H1 (cell line): ENCODE results near the gene MSI2.

ENCODE experiments used
- EP300 ChIP-seq, 2 experiments: IDR thresholded peaks; 1 replicate in 1 of 2; 2 replicates in 1 of 2; pipeline ENCODE4 v1.6.1; 2011 to 2012; ENCODE audit warnings: low read depth in 2 of 2, low read length in 2 of 2, mild to moderate bottlenecking in 2 of 2, borderline replicate concordance in 1 of 2, inconsistent platforms in 1 of 2, moderate library complexity in 1 of 2
- JUN ChIP-seq: IDR thresholded peaks from 2 replicates; pipeline ENCODE4 v1.6.1; 2011; ENCODE audit warnings: low read depth, mild to moderate bottlenecking, improper control_type of control experiment, low read length
- MAFK ChIP-seq: IDR thresholded peaks from 2 replicates; pipeline ENCODE4 v1.6.1; 2012; ENCODE audit warnings: low read depth, mild to moderate bottlenecking, improper control_type of control experiment, low read length
- NANOG ChIP-seq: IDR thresholded peaks from 2 replicates; pipeline ENCODE4 v1.6.1; 2011; ENCODE audit warnings: low read length, low read depth, mild to moderate bottlenecking, inconsistent platforms; ENCODE audit not compliant: insufficient read depth, poor library complexity, severe bottlenecking
- POLR2A ChIP-seq, 2 experiments: IDR thresholded peaks; 1 replicate in 1 of 2; 2 replicates in 1 of 2; pipeline ENCODE4 v1.6.1; 2011; ENCODE audit warnings: low read depth in 2 of 2, low read length in 2 of 2, mild to moderate bottlenecking in 2 of 2; ENCODE audit errors: control extremely low read depth in 1 of 2
- ZNF274 ChIP-seq: IDR thresholded peaks from 2 replicates; pipeline ENCODE4 v1.7.0; 2012; ENCODE audit warnings: low read length, borderline replicate concordance; ENCODE audit errors: extremely low read depth
- TF ChIP-seq, protein P1 (sequence below), 3 experiments: IDR thresholded peaks; 1 replicate in 2 of 3; 2 replicates in 1 of 3; pipeline versions ENCODE4 v1.5.1 to v1.6.1; 2011; ENCODE audit warnings: low read length in 3 of 3, mild to moderate bottlenecking in 3 of 3, inconsistent platforms in 2 of 3, low read depth in 1 of 3, moderate library complexity in 1 of 3; ENCODE audit not compliant: insufficient read depth in 1 of 3; ENCODE audit errors: control extremely low read depth in 1 of 3

DNA sequence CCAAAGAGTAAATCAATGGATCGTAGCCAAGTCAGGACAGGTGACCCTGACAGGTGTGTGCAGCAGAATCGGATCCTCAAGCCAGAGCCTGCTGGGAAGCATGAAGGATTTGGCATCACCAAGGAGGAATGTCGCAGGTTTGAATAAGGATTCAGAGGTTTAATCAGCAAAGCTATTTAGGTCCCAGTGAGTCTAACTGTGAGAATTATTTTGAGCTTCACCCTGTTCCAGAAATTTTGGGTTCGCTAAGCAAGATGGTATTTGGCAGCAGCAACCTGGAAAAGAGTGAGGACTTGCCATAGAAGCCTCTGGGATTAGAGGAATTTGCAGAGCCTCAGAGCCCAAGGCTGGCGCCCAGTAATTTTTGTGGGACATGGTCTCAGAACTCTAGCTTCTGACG, 315.7 kb downstream of the MSI2 start:
- TF ChIP-seq POLR2A (IDR thresholded peaks at IDR 0.05; ENCODE audit: control extremely low read depth in 1 of 2, low read depth in 2 of 2, low read length in 2 of 2) (no peak), MAFK (no peak), NANOG (no peak), ZNF274 (no peak), JUN (no peak), EP300 (IDR thresholded peaks at IDR 0.05; ENCODE audit: borderline replicate concordance in 1 of 2, low read depth in 2 of 2, low read length in 2 of 2) (no peak)
- TF ChIP-seq, protein P1, sequence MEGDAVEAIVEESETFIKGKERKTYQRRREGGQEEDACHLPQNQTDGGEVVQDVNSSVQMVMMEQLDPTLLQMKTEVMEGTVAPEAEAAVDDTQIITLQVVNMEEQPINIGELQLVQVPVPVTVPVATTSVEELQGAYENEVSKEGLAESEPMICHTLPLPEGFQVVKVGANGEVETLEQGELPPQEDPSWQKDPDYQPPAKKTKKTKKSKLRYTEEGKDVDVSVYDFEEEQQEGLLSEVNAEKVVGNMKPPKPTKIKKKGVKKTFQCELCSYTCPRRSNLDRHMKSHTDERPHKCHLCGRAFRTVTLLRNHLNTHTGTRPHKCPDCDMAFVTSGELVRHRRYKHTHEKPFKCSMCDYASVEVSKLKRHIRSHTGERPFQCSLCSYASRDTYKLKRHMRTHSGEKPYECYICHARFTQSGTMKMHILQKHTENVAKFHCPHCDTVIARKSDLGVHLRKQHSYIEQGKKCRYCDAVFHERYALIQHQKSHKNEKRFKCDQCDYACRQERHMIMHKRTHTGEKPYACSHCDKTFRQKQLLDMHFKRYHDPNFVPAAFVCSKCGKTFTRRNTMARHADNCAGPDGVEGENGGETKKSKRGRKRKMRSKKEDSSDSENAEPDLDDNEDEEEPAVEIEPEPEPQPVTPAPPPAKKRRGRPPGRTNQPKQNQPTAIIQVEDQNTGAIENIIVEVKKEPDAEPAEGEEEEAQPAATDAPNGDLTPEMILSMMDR (IDR thresholded peaks at IDR 0.05; ENCODE audit: control extremely low read depth in 1 of 3, insufficient read depth in 1 of 3, low read depth in 1 of 3, low read length in 3 of 3), result no peak
